Body of pancreas (tissue), 4 donors: Measurements from ENCODE around the gene CES2.

ENCODE experiments used
- CTCF ChIP-seq, 7 experiments: fragments of 450-650 bp in 4 of 7; fragments of 200-600 bp in 3 of 7; sonication (generic) in 3 of 7; IDR thresholded peaks; one replicate each; pipeline ENCODE4 v1.5.1; 2016 to 2019; ENCODE audit warnings: antibody characterized with exemption in 7 of 7
- POLR2A ChIP-seq, 3 donors: fragments of 450-650 bp; IDR thresholded peaks; one replicate each; pipeline ENCODE4 v1.6.1; 2016; ENCODE audit warnings: antibody characterized with exemption in 3 of 3, mild to moderate bottlenecking in 2 of 3

- no peak for TF ChIP-seq POLR2A (IDR thresholded peaks at IDR 0.05)
- TF ChIP-seq CTCF (IDR thresholded peaks at IDR 0.05) = no peak
These were observed 39.3 kb upstream of the CES2 start for GRCh38 chr16:66895999-66896398.
